GM12878 (cell line): ENCODE data around the gene NET1.

Experiments used
- ATF7 ChIP-seq: fragments of 450-650 bp; IDR thresholded peaks from 2 replicates; pipeline ENCODE4 v1.6.1; 2016; ENCODE audit warnings: low read depth, mild to moderate bottlenecking
- CEBPB ChIP-seq, 2 experiments: fragments of 150-350 bp in 1 of 2; IDR thresholded peaks; 2 replicates each; pipeline ENCODE4 v1.6.1; 2012 to 2014; ENCODE audit warnings: low read depth in 2 of 2, low read length in 2 of 2, borderline replicate concordance in 1 of 2, inconsistent platforms in 1 of 2
- NFYA ChIP-seq: IDR thresholded peaks from 2 replicates; pipeline ENCODE4 v1.6.1; 2011; ENCODE audit warnings: low read depth, mild to moderate bottlenecking, low read length, improper control_type of control experiment, borderline replicate concordance
- POLR2A ChIP-seq: IDR thresholded peaks from 2 replicates; pipeline ENCODE4 v1.6.1; 2011; ENCODE audit warnings: low read depth, mild to moderate bottlenecking, low read length
- POLR2AphosphoS5 ChIP-seq: IDR thresholded peaks from 2 replicates; pipeline ENCODE4 v1.6.1; 2011; ENCODE audit warnings: mild to moderate bottlenecking, low read length, inconsistent platforms
- SIN3A ChIP-seq: IDR thresholded peaks from 2 replicates; pipeline ENCODE4 v1.6.1; 2012; ENCODE audit warnings: low read depth, low read length, improper control_type of control experiment
- SUPT20H ChIP-seq: IDR thresholded peaks from 2 replicates; pipeline ENCODE4 v1.6.1; 2011; ENCODE audit warnings: low read depth, mild to moderate bottlenecking, low read length, moderate library complexity, borderline replicate concordance; ENCODE audit not compliant: control insufficient read depth
- YY1 ChIP-seq: IDR thresholded peaks from 2 replicates; pipeline ENCODE4 v1.6.1; 2011; ENCODE audit warnings: low read depth, mild to moderate bottlenecking, low read length
- ZNF217 ChIP-seq: fragments of 450-650 bp; IDR thresholded peaks from 2 replicates; pipeline ENCODE4 v1.6.1; 2017; ENCODE audit warnings: antibody characterized with exemption, mild to moderate bottlenecking
- ZNF384 ChIP-seq: IDR thresholded peaks from 2 replicates; pipeline ENCODE4 v1.6.1; 2012; ENCODE audit warnings: low read depth, mild to moderate bottlenecking, low read length, improper control_type of control experiment, borderline replicate concordance
- ZSCAN29 ChIP-seq: fragments of 450-650 bp; IDR thresholded peaks from 2 replicates; pipeline ENCODE4 v1.6.1; 2017; ENCODE audit warnings: mild to moderate bottlenecking, moderate library complexity
- TF ChIP-seq, protein P1 (sequence below): IDR thresholded peaks from 2 replicates; pipeline ENCODE4 v1.6.1; 2012; ENCODE audit warnings: mild to moderate bottlenecking, low read depth, low read length
- TF ChIP-seq, protein P2 (sequence below), 3 experiments: IDR thresholded peaks in 2 of 3; conservative IDR thresholded peaks in 1 of 3; 2 replicates each; pipeline ENCODE4 v1.5.1; 2011; ENCODE audit warnings: low read depth in 3 of 3, low read length in 3 of 3, mild to moderate bottlenecking in 3 of 3, control low read depth in 2 of 3, moderate library complexity in 2 of 3, inconsistent platforms in 1 of 3, mixed read lengths in 1 of 3; ENCODE audit not compliant: control insufficient read depth in 2 of 3, insufficient read depth in 1 of 3; ENCODE audit errors: extremely low read depth in 1 of 3

DNA sequence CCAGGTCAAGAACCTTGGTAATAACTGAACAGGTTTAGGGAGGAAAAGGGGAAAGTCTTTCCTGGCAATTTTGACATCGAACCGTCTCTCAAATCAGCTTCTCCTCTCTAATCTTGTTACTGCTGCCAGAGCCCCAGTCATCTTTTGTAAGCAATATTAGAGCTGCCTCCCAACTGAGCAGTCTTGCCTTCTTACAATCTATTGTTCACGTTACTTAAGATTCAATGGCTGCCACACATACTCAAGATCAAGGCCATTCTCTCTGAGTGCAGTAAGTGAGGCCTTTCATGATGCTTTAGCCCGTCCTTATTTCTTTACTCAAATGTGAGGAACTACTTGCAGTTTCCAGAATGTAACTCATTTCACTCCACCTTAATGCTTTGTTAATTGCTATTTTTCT is 12.4 kb downstream of the NET1 start:
- TF ChIP-seq ATF7 (no peak), POLR2AphosphoS5 (no peak), YY1 (no peak), NFYA (no peak), ZNF384 (no peak), ZSCAN29 (no peak), POLR2A (no peak), ZNF217 (no peak), SUPT20H (no peak), SIN3A (no peak), CEBPB (IDR thresholded peaks at IDR 0.05; ENCODE audit: borderline replicate concordance in 1 of 2, low read depth in 2 of 2, low read length in 2 of 2) (no peak)
- TF ChIP-seq, protein P1, sequence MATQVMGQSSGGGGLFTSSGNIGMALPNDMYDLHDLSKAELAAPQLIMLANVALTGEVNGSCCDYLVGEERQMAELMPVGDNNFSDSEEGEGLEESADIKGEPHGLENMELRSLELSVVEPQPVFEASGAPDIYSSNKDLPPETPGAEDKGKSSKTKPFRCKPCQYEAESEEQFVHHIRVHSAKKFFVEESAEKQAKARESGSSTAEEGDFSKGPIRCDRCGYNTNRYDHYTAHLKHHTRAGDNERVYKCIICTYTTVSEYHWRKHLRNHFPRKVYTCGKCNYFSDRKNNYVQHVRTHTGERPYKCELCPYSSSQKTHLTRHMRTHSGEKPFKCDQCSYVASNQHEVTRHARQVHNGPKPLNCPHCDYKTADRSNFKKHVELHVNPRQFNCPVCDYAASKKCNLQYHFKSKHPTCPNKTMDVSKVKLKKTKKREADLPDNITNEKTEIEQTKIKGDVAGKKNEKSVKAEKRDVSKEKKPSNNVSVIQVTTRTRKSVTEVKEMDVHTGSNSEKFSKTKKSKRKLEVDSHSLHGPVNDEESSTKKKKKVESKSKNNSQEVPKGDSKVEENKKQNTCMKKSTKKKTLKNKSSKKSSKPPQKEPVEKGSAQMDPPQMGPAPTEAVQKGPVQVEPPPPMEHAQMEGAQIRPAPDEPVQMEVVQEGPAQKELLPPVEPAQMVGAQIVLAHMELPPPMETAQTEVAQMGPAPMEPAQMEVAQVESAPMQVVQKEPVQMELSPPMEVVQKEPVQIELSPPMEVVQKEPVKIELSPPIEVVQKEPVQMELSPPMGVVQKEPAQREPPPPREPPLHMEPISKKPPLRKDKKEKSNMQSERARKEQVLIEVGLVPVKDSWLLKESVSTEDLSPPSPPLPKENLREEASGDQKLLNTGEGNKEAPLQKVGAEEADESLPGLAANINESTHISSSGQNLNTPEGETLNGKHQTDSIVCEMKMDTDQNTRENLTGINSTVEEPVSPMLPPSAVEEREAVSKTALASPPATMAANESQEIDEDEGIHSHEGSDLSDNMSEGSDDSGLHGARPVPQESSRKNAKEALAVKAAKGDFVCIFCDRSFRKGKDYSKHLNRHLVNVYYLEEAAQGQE: no peak
- TF ChIP-seq, protein P2, sequence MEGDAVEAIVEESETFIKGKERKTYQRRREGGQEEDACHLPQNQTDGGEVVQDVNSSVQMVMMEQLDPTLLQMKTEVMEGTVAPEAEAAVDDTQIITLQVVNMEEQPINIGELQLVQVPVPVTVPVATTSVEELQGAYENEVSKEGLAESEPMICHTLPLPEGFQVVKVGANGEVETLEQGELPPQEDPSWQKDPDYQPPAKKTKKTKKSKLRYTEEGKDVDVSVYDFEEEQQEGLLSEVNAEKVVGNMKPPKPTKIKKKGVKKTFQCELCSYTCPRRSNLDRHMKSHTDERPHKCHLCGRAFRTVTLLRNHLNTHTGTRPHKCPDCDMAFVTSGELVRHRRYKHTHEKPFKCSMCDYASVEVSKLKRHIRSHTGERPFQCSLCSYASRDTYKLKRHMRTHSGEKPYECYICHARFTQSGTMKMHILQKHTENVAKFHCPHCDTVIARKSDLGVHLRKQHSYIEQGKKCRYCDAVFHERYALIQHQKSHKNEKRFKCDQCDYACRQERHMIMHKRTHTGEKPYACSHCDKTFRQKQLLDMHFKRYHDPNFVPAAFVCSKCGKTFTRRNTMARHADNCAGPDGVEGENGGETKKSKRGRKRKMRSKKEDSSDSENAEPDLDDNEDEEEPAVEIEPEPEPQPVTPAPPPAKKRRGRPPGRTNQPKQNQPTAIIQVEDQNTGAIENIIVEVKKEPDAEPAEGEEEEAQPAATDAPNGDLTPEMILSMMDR (IDR thresholded peaks at IDR 0.05 in 2 of 3, conservative IDR thresholded peaks at IDR 0.05 in 1 of 3; ENCODE audit: control insufficient read depth in 2 of 3, extremely low read depth in 1 of 3, insufficient read depth in 1 of 3, low read depth in 3 of 3, low read length in 3 of 3): no peak
